OCI-LY7 (cell line): Measurements from ENCODE around the gene ATP5MC2. TPM values are rescaled to one million over a fixed set of nuclear protein-coding genes. Genes with fewer than 3 reads are reported as not detected.
"Not testable (repeated sequence)": the region's sequence is repeated elsewhere in the genome, so short reads cannot be mapped to it uniquely, and the experiment has no call there.

ENCODE experiments used
- BruUV-seq: library from RNA; stranded (reverse); fragments of 400-500 nt; replicated peaks from 2 replicates; lab custom pipeline; 2021; lab: Mats Ljungman, UMichigan
- CTCF ChIA-PET: fragments of 300-600 bp; sonication (Branson Sonifier 250); formaldehyde crosslinking; loops from one replicate; lab custom pipeline; 2022; ENCODE audit warnings: antibody characterized with exemption; ENCODE audit not compliant: unreplicated experiment; lab: Charles Lee
- POLR2A ChIA-PET: fragments of 300-600 bp; sonication (Branson Sonifier 250); formaldehyde crosslinking; loops from one replicate; lab custom pipeline; 2022; ENCODE audit warnings: antibody characterized with exemption; lab: Charles Lee
- DNase-seq: peaks from one replicate; pipeline ENCODE4 v3.0.0-alpha.2; 2015; ENCODE audit warnings: low spot score
- H2AFZ ChIP-seq: fragments of 200-600 bp; sonication (generic), shearing (Covaris generic); 2 replicates; pipeline ENCODE4 v1.6.1; 2014; ENCODE audit warnings: mild to moderate bottlenecking, antibody characterized with exemption, low read length, moderate library complexity
- H3K27ac ChIP-seq: fragments of 200-600 bp; sonication (generic); 2 replicates; pipeline ENCODE4 v1.5.1; 2014; ENCODE audit warnings: mixed run types, low read depth, mild to moderate bottlenecking, moderate library complexity, low read length, inconsistent platforms; ENCODE audit not compliant: poor library complexity, severe bottlenecking
- H3K36me3 ChIP-seq: fragments of 200-600 bp; sonication (generic); 2 replicates; pipeline ENCODE4 v1.6.1; 2014; ENCODE audit warnings: mild to moderate bottlenecking, antibody characterized with exemption, low read length, moderate library complexity, mixed read lengths; ENCODE audit not compliant: insufficient read depth
- H3K4me1 ChIP-seq: fragments of 200-600 bp; sonication (generic); 2 replicates; pipeline ENCODE4 v1.5.1; 2014; ENCODE audit warnings: mild to moderate bottlenecking, low read length; ENCODE audit not compliant: insufficient read depth, poor library complexity, severe bottlenecking
- H3K4me2 ChIP-seq: fragments of 200-600 bp; sonication (generic); 2 replicates; pipeline ENCODE4 v1.6.1; 2014; ENCODE audit warnings: mild to moderate bottlenecking, low read length
- H3K4me3 ChIP-seq: fragments of 200-600 bp; sonication (generic); 2 replicates; pipeline ENCODE4 v1.5.1; 2014; ENCODE audit warnings: mild to moderate bottlenecking, low read depth, low read length; ENCODE audit not compliant: poor library complexity, severe bottlenecking
- H3K79me2 ChIP-seq: fragments of 200-600 bp; sonication (generic); 2 replicates; pipeline ENCODE4 v1.6.1; 2016; ENCODE audit warnings: low read depth, mild to moderate bottlenecking, low read length, moderate library complexity, mixed read lengths; ENCODE audit not compliant: insufficient read depth
- H3K9me2 ChIP-seq: fragments of 200-600 bp; sonication (generic); 2 replicates; pipeline ENCODE4 v1.6.1; 2016; ENCODE audit warnings: mild to moderate bottlenecking, low read length, mixed read lengths; ENCODE audit not compliant: insufficient read depth
- H3K9me3 ChIP-seq: fragments of 200-600 bp; sonication (generic); 2 replicates; pipeline ENCODE4 v1.6.1; 2014; ENCODE audit warnings: mild to moderate bottlenecking, mixed run types, low read length, mixed read lengths
- H4K20me1 ChIP-seq: fragments of 200-600 bp; sonication (generic); 2 replicates; pipeline ENCODE4 v1.6.1; 2014; ENCODE audit warnings: mild to moderate bottlenecking, antibody characterized with exemption, low read length, moderate library complexity, mixed read lengths; ENCODE audit not compliant: insufficient read depth
- EZH2phosphoT487 ChIP-seq: fragments of 200-600 bp; sonication (generic); IDR thresholded peaks from 2 replicates; pipeline ENCODE4 v1.6.1; 2018; ENCODE audit warnings: low read depth, borderline replicate concordance, mild to moderate bottlenecking, mixed run types, antibody characterized with exemption, low read length, moderate library complexity, mixed read lengths
- intact Hi-C: fragments of 100-400 bp; cut with micrococcal nuclease; formaldehyde crosslinking; loops from one replicate; pipeline ENCODE4 v1.10.0; 2022; ENCODE audit not compliant: unreplicated experiment
- total RNA-seq, 2 experiments: library from RNA; depleted of rRNA in 1 of 2; stranded (reverse); fragments of >200 nt in 1 of 2; shearing (Covaris generic) in 1 of 2; gene quantifications; 2 replicates each; pipeline ENCODE4 v1.2.3, GENCODE V29; 2014 to 2022
- TF ChIP-seq, protein P1 (sequence below): fragments of 200-600 bp; sonication (generic); conservative IDR thresholded peaks from 2 replicates; pipeline ENCODE4 v1.5.1; 2014; ENCODE audit warnings: mild to moderate bottlenecking, antibody characterized with exemption, low read length, moderate library complexity, mixed read lengths

The ATP5MC2 gene
- total RNA-seq, 2 experiments from 2014 or later = 374 to 500 TPM

DNA sequence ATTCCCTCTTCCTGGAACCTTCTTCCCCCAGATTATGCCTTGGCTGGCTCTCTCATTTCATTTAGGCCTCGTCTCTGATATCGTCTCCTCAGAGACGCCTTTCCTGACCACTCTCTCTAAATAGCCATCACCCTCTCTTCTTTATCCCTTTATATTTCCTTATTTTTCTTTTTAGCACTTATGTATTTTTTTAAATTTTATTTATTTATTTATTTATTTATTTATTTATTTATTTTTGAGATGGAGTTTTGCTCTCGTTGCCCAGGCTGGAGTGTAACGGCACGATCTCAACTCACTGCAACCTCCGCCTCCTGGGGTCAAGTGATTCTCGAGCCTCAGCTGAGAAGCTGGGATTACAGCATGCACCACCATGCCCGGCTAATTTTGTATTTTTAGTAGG lies 8.1 kb upstream of the ATP5MC2 start:
- H3K4me2 ChIP-seq = no peak overlapping the region
- no peak overlapping the region for H2AFZ ChIP-seq
- ChIA-PET POLR2A (interaction anchor here (0.5 kb wide), 1 partner anchor 551 kb away, joined by 4 read pairs; no protein-coding TSS in a partner anchor), CTCF (interaction anchor here (0.8 kb wide), 1 partner anchor 62 kb away, joined by 3 read pairs; no protein-coding TSS in a partner anchor)
- no peaks in the 10 kb centered on the region for H3K9me3 ChIP-seq
- no peak overlapping the region for H3K4me3 ChIP-seq
- no peak for DNase-seq
- no peaks in the 10 kb centered on the region for H4K20me1 ChIP-seq
- TF ChIP-seq EZH2phosphoT487 = no peak
- TF ChIP-seq, protein P1, sequence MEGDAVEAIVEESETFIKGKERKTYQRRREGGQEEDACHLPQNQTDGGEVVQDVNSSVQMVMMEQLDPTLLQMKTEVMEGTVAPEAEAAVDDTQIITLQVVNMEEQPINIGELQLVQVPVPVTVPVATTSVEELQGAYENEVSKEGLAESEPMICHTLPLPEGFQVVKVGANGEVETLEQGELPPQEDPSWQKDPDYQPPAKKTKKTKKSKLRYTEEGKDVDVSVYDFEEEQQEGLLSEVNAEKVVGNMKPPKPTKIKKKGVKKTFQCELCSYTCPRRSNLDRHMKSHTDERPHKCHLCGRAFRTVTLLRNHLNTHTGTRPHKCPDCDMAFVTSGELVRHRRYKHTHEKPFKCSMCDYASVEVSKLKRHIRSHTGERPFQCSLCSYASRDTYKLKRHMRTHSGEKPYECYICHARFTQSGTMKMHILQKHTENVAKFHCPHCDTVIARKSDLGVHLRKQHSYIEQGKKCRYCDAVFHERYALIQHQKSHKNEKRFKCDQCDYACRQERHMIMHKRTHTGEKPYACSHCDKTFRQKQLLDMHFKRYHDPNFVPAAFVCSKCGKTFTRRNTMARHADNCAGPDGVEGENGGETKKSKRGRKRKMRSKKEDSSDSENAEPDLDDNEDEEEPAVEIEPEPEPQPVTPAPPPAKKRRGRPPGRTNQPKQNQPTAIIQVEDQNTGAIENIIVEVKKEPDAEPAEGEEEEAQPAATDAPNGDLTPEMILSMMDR = no peak
- intact Hi-C loops = no loop called here
- H3K9me2 ChIP-seq = no peaks in the 10 kb centered on the region
- no peaks in the 10 kb centered on the region for H3K79me2 ChIP-seq
- no peak overlapping the region for H3K27ac ChIP-seq
- BruUV-seq = no TSS peak
- H3K36me3 ChIP-seq = no peaks in the 10 kb centered on the region
- no peaks in the 10 kb centered on the region for H3K4me1 ChIP-seq

DNA sequence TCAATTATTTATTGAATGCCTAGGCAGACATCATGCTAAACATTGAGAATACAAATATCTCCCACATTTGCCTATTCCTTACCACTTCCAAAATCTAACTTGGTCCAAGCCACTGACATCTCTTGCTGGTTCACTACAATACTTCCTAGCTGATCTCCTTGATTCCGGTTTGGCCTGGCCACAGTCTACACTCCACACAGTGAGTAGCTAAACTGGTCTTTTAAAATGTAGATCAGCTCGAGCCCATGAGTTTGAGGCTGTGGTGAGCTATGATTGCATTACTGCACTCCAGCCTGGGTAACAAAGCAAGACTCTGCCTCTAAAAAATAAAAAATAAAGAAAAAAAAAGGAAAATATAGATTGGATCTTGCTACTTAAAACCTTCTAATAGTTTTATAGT lies 7.6 kb upstream of the ATP5MC2 start:
- no peak overlapping the region for H3K27ac ChIP-seq
- TF ChIP-seq EZH2phosphoT487 = no peak
- TF ChIP-seq, protein P1 = no peak
- H3K4me1 ChIP-seq = no peaks in the 10 kb centered on the region
- no peaks in the 10 kb centered on the region for H3K9me3 ChIP-seq
- no TSS peak for BruUV-seq
- DNase-seq = no peak
- H3K36me3 ChIP-seq = no peaks in the 10 kb centered on the region
- H4K20me1 ChIP-seq = no peaks in the 10 kb centered on the region
- H2AFZ ChIP-seq = no peak overlapping the region
- intact Hi-C loops = no loop called here
- POLR2A ChIA-PET = no interaction called here
- H3K4me3 ChIP-seq = no peak overlapping the region
- CTCF ChIA-PET = interaction anchor here (0.8 kb wide), 1 partner anchor 62 kb away, joined by 3 read pairs; no protein-coding TSS in a partner anchor
- no peaks in the 10 kb centered on the region for H3K9me2 ChIP-seq
- no peak overlapping the region for H3K4me2 ChIP-seq
- no peaks in the 10 kb centered on the region for H3K79me2 ChIP-seq

DNA sequence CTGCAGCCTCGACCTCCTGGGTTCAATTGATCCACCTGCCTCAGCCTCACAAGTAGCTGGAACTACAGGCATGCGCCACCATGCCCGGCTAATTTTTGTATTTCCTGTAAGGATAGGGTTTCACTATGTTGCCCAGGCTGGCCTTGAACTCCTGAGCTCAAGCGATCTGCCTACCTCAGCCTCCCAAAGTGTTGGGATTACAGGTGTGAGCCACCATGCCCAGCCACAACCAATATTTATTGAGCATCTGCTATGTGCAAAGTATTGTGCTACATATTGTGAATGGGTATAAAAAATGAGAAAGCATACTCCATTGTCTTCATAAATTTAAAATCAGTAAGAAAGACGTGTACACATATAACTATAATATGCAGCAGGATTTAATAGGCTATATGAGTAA lies 4.2 kb upstream of the ATP5MC2 start:
- CTCF ChIA-PET = interaction anchor here (0.6 kb wide), 1 partner anchor 141 kb away, joined by 3 read pairs; no protein-coding TSS in a partner anchor
- DNase-seq, H3K79me2 ChIP-seq, H3K9me3 ChIP-seq, H3K4me3 ChIP-seq, H3K36me3 ChIP-seq, H3K4me2 ChIP-seq, H3K27ac ChIP-seq, BruUV-seq, POLR2A ChIA-PET, H4K20me1 ChIP-seq, H3K9me2 ChIP-seq, intact Hi-C loops, H2AFZ ChIP-seq: not testable (repeated sequence)
- H3K4me1 ChIP-seq = peaks cover 11% of the 10 kb centered on the region
